CD4-positive, CD25-positive, alpha-beta regulatory T cell (primary cell): ENCODE results near the gene CFAP46. TPM values are rescaled to one million over a fixed set of nuclear protein-coding genes. Genes with fewer than 3 reads are reported as not detected.

Source experiments
- ATAC-seq, 2 donors: fragments of 150-1000 bp; cut with Tn5 transposase; one replicate each; pipeline ENCODE4 v1.10.0; 2021; ENCODE audit warnings: low read depth in 2 of 2, moderate number of reproducible peaks in 2 of 2, moderate library complexity in 1 of 2
- DNase-seq, 3 donors: peaks; one replicate each; pipeline versions ENCODE4 v3.0.0 to v3.0.0-alpha.2; 2012 to 2022; ENCODE audit warnings: mixed read lengths in 1 of 3
- H3K27ac ChIP-seq: one replicate; pipeline ENCODE4 v1.7.0; 2013; ENCODE audit warnings: mild to moderate bottlenecking, low read length; ENCODE audit not compliant: insufficient read depth, poor library complexity, severe bottlenecking
- H3K27me3 ChIP-seq: one replicate; pipeline ENCODE4 v1.7.0; 2013; ENCODE audit warnings: low read length; ENCODE audit not compliant: control insufficient read depth, insufficient read depth
- H3K36me3 ChIP-seq: one replicate; pipeline ENCODE4 v1.7.0; 2013; ENCODE audit warnings: mild to moderate bottlenecking, low read length, moderate library complexity; ENCODE audit not compliant: control insufficient read depth, insufficient read depth
- H3K4me1 ChIP-seq: 2 replicates; pipeline ENCODE4 v1.7.0; 2013; ENCODE audit warnings: mild to moderate bottlenecking, low read length; ENCODE audit not compliant: insufficient read depth, control insufficient read depth, poor library complexity, severe bottlenecking
- H3K4me3 ChIP-seq: one replicate; pipeline ENCODE4 v1.7.0; 2013; ENCODE audit warnings: low read depth, mild to moderate bottlenecking, low read length, moderate library complexity
- H3K9me3 ChIP-seq, 2 experiments: 1 replicate in 1 of 2; 2 replicates in 1 of 2; pipeline ENCODE4 v1.7.0; 2013; ENCODE audit warnings: low read length in 2 of 2, mild to moderate bottlenecking in 1 of 2, moderate library complexity in 1 of 2; ENCODE audit not compliant: control insufficient read depth in 2 of 2
- H3K27ac Mint-ChIP-seq, 3 donors: one replicate each; pipeline ENCODE4 v1.8.0; 2020 to 2022; ENCODE audit warnings: mild to moderate bottlenecking in 3 of 3, mixed read lengths in 3 of 3, moderate library complexity in 2 of 3
- H3K27me3 Mint-ChIP-seq: one replicate; pipeline ENCODE4 v1.8.0; 2022; ENCODE audit warnings: mild to moderate bottlenecking, mixed read lengths
- H3K36me3 Mint-ChIP-seq: one replicate; pipeline ENCODE4 v1.8.0; 2020; ENCODE audit warnings: mixed read lengths
- H3K4me1 Mint-ChIP-seq, 4 donors: one replicate each; pipeline ENCODE4 v1.8.0; 2020 to 2022; ENCODE audit warnings: mixed read lengths in 4 of 4, mild to moderate bottlenecking in 1 of 4
- H3K4me3 Mint-ChIP-seq, 4 donors: one replicate each; pipeline ENCODE4 v1.8.0; 2020 to 2022; ENCODE audit warnings: mild to moderate bottlenecking in 4 of 4, mixed read lengths in 4 of 4, moderate library complexity in 3 of 4
- H3K9me3 Mint-ChIP-seq, 7 donors: one replicate each; pipeline ENCODE4 v1.8.0; 2020 to 2022; ENCODE audit warnings: mixed read lengths in 7 of 7, mild to moderate bottlenecking in 3 of 7, moderate library complexity in 2 of 7
- polyA plus RNA-seq, 4 donors: library from polyadenylated mRNA; unstranded; fragments of 300-500 nt; fragmentation: Illumina TruSeq; gene quantifications; one replicate each; pipeline ENCODE4 v1.2.3, GENCODE V29; 2021
- total RNA-seq: library from RNA; stranded (reverse); gene quantifications from one replicate; pipeline ENCODE4 v1.2.3, GENCODE V29; 2022

The CFAP46 gene
- total and polyA plus RNA-seq, 5 donors from 2014 or later: not detected

GRCh38 chr10:132840698-132841614 lies 101.4 kb downstream of the CFAP46 start:
- peaks cover 0 to 12% (median 6%) of the 10 kb centered on the region in 7 donors for H3K9me3 Mint-ChIP-seq
- H3K4me1 Mint-ChIP-seq: peaks cover 0 to 4% (median 0%) of the 10 kb centered on the region in 4 donors
- no peaks in the 10 kb centered on the region for H3K4me1 ChIP-seq
- no peaks in the 10 kb centered on the region for H3K36me3 Mint-ChIP-seq
- no peak overlapping the region for H3K4me3 Mint-ChIP-seq
- H3K27ac Mint-ChIP-seq: no peak overlapping the region
- no peaks in the 10 kb centered on the region for H3K27me3 Mint-ChIP-seq
- DNase-seq (no peak), ATAC-seq (no peak)
- no peaks in the 10 kb centered on the region for H3K36me3 ChIP-seq
- H3K27me3 ChIP-seq: no peaks in the 10 kb centered on the region
- H3K9me3 ChIP-seq: peaks cover 10 to 20% of the 10 kb centered on the region in 2 experiments
- no peak overlapping the region for H3K4me3 ChIP-seq
- H3K27ac ChIP-seq: no peak overlapping the region

GRCh38 chr10:132839061-132839460 lies 103.3 kb downstream of the CFAP46 start:
- Histone ChIP-seq H3K4me1 (no peaks in the 10 kb centered on the region), H3K36me3 (no peaks in the 10 kb centered on the region), H3K27me3 (no peaks in the 10 kb centered on the region), H3K27ac (no peak overlapping the region), H3K9me3 (peaks cover 10 to 20% of the 10 kb centered on the region in 2 experiments), H3K4me3 (no peak overlapping the region)
- Mint-ChIP-seq H3K4me3 (no peak overlapping the region), H3K27ac (no peak overlapping the region), H3K27me3 (no peaks in the 10 kb centered on the region), H3K9me3 (peaks cover 0 to 12% (median 6%) of the 10 kb centered on the region in 7 donors), H3K36me3 (no peaks in the 10 kb centered on the region), H3K4me1 (peaks cover 0 to 4% (median 0%) of the 10 kb centered on the region in 4 donors)
- DNase-seq (no peak), ATAC-seq (no peak)

GRCh38 chr10:132838346-132838970 lies 103.9 kb downstream of the CFAP46 start:
- no peaks in the 10 kb centered on the region for H3K4me1 ChIP-seq
- DNase-seq: no peak
- peaks cover 0 to 12% (median 6%) of the 10 kb centered on the region in 7 donors for H3K9me3 Mint-ChIP-seq

GRCh38 chr10:132837905-132838304 lies 104.5 kb downstream of the CFAP46 start:
- H3K9me3 ChIP-seq: peaks cover 8 to 15% of the 10 kb centered on the region in 2 experiments
- no peak overlapping the region for H3K27ac Mint-ChIP-seq
- H3K36me3 Mint-ChIP-seq: no peaks in the 10 kb centered on the region

More at GRCh38 chr10:132838346-132838970, 103.9 kb downstream of the CFAP46 start:
- Histone ChIP-seq H3K27me3 (no peaks in the 10 kb centered on the region), H3K27ac (no peak overlapping the region), H3K4me3 (no peak overlapping the region), H3K9me3 (peaks cover 10 to 20% of the 10 kb centered on the region in 2 experiments), H3K36me3 (no peaks in the 10 kb centered on the region)
- Mint-ChIP-seq H3K4me1 (peaks cover 0 to 4% (median 0%) of the 10 kb centered on the region in 4 donors), H3K36me3 (no peaks in the 10 kb centered on the region), H3K27me3 (no peaks in the 10 kb centered on the region), H3K4me3 (no peak overlapping the region), H3K27ac (no peak overlapping the region)
- no peak for ATAC-seq

GRCh38 chr10:132836832-132837540 lies 105.4 kb downstream of the CFAP46 start:
- Mint-ChIP-seq H3K4me1 (peaks cover 0 to 4% (median 0%) of the 10 kb centered on the region in 4 donors), H3K27ac (no peak overlapping the region)
- no peak for ATAC-seq

More at GRCh38 chr10:132837905-132838304, 104.5 kb downstream of the CFAP46 start:
- no peak for DNase-seq
- no peak for ATAC-seq
- Mint-ChIP-seq H3K27me3 (no peaks in the 10 kb centered on the region), H3K4me3 (no peak overlapping the region), H3K4me1 (peaks cover 0 to 4% (median 0%) of the 10 kb centered on the region in 4 donors), H3K9me3 (peaks cover 0 to 11% (median 6%) of the 10 kb centered on the region in 7 donors)
- H3K27ac ChIP-seq: no peak overlapping the region
- no peaks in the 10 kb centered on the region for H3K27me3 ChIP-seq
- no peaks in the 10 kb centered on the region for H3K4me1 ChIP-seq
- no peaks in the 10 kb centered on the region for H3K36me3 ChIP-seq
- no peak overlapping the region for H3K4me3 ChIP-seq

GRCh38 chr10:132836248-132836831 lies 106.0 kb downstream of the CFAP46 start:
- Histone ChIP-seq H3K4me3 (no peak overlapping the region), H3K27ac (no peak overlapping the region), H3K9me3 (no peaks in the 10 kb centered on the region), H3K36me3 (no peaks in the 10 kb centered on the region), H3K27me3 (no peaks in the 10 kb centered on the region), H3K4me1 (no peaks in the 10 kb centered on the region)
- no peaks in the 10 kb centered on the region for H3K27me3 Mint-ChIP-seq
- ATAC-seq (no peak), DNase-seq (no peak)
- no peak overlapping the region for H3K4me3 Mint-ChIP-seq
- H3K4me1 Mint-ChIP-seq: peaks cover 0 to 4% (median 0%) of the 10 kb centered on the region in 4 donors
- peaks cover 0 to 4% (median 0%) of the 10 kb centered on the region in 7 donors for H3K9me3 Mint-ChIP-seq
- no peak overlapping the region for H3K27ac Mint-ChIP-seq
- H3K36me3 Mint-ChIP-seq: no peaks in the 10 kb centered on the region

More at GRCh38 chr10:132836832-132837540, 105.4 kb downstream of the CFAP46 start:
- peak in 2 of 3 donors; percentile 17 to 26 for DNase-seq
- H3K27me3 ChIP-seq: no peaks in the 10 kb centered on the region
- no peak overlapping the region for H3K4me3 Mint-ChIP-seq
- H3K36me3 Mint-ChIP-seq: no peaks in the 10 kb centered on the region
- no peak overlapping the region for H3K27ac ChIP-seq
- H3K4me1 ChIP-seq: no peaks in the 10 kb centered on the region
- no peaks in the 10 kb centered on the region for H3K36me3 ChIP-seq
- H3K9me3 ChIP-seq: peaks cover under 1 to 6% of the 10 kb centered on the region in 2 experiments
- H3K9me3 Mint-ChIP-seq: peaks cover 0 to 4% (median 2%) of the 10 kb centered on the region in 7 donors
- H3K4me3 ChIP-seq: no peak overlapping the region
- H3K27me3 Mint-ChIP-seq: no peaks in the 10 kb centered on the region

GRCh38 chr10:132835848-132836233 lies 106.5 kb downstream of the CFAP46 start:
- Mint-ChIP-seq H3K9me3 (peaks cover 0 to 3% (median 0%) of the 10 kb centered on the region in 7 donors), H3K27me3 (no peaks in the 10 kb centered on the region), H3K4me3 (no peak overlapping the region), H3K27ac (no peak overlapping the region), H3K36me3 (no peaks in the 10 kb centered on the region), H3K4me1 (peaks cover 0 to 4% (median 0%) of the 10 kb centered on the region in 4 donors)
- ATAC-seq (no peak), DNase-seq (no peak)
- Histone ChIP-seq H3K4me3 (no peak overlapping the region), H3K4me1 (no peaks in the 10 kb centered on the region), H3K9me3 (no peaks in the 10 kb centered on the region), H3K27me3 (no peaks in the 10 kb centered on the region), H3K36me3 (no peaks in the 10 kb centered on the region), H3K27ac (no peak overlapping the region)
